ENCODE results near the gene ADARB2. TPM values are rescaled to one million over a fixed set of nuclear protein-coding genes. Genes with fewer than 3 reads are reported as not detected.
"Not testable (repeated sequence)": the region's sequence is repeated elsewhere in the genome, so short reads cannot be mapped to it uniquely, and the experiment has no call there.

The ADARB2 gene
- total RNA-seq, 2 experiments from 2014 or later = 0.17 to 0.30 TPM

- H3K27me3 Mint-ChIP-seq = peaks cover 21% of the 10 kb centered on the region
- no peak overlapping the region for H3K4me3 Mint-ChIP-seq
- no peaks in the 10 kb centered on the region for H3K36me3 Mint-ChIP-seq (ENCODE audit: low read depth)
- H3K27ac Mint-ChIP-seq = no peak overlapping the region
- no peaks in the 10 kb centered on the region for H3K9me3 Mint-ChIP-seq
- CTCF ChIA-PET = no interaction called here
- POLR2A ChIA-PET = no interaction called here
- peaks cover 6% of the 10 kb centered on the region for H3K4me1 Mint-ChIP-seq
- DNase-seq = peak; percentile 67
These were observed 316.5 kb downstream of the ADARB2 start for GRCh38 chr10:1420661-1421362.

GRCh38 chr10:1419796-1420610, 317.3 kb downstream of the ADARB2 start:
- no peak overlapping the region for H3K4me3 Mint-ChIP-seq
- no peaks in the 10 kb centered on the region for H3K9me3 Mint-ChIP-seq
- H3K27me3 Mint-ChIP-seq = peaks cover 18% of the 10 kb centered on the region
- H3K27ac Mint-ChIP-seq = no peak overlapping the region
- CTCF ChIA-PET = no interaction called here
- peaks cover 6% of the 10 kb centered on the region for H3K4me1 Mint-ChIP-seq
- H3K36me3 Mint-ChIP-seq (ENCODE audit: low read depth) = no peaks in the 10 kb centered on the region
- no peak for DNase-seq
- POLR2A ChIA-PET = no interaction called here

DNA sequence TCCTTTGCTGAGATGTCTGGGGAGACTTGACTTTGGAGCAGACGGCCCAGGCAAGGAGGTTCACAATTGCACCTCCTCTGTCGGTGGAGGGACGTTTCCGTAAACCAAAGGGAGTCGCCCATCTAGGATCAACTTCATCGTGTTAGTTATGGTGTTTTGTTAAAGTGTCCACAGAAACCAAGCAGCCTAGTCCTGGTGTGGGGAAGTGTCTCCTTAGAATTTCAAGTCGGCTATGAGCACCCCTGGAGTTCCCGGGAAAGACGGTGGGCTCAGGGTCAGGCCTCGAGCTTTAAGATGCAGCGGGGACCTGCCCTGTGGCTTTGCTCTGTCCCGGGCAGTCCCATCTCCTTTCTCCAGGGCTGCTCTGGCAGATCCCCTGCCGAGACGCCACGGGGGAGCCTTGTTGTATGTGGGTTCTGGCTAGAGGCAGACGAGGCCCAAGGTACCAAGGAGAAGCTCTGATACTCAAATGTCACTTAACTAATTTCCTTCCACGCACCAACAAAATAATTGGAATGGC, 319.2 kb downstream of the ADARB2 start:
- Mint-ChIP-seq H3K27me3 (peaks cover 19% of the 10 kb centered on the region), H3K4me3 (no peak overlapping the region), H3K4me1 (peaks cover 6% of the 10 kb centered on the region), H3K27ac (no peak overlapping the region), H3K36me3 (ENCODE audit: low read depth) (no peaks in the 10 kb centered on the region), H3K9me3 (no peaks in the 10 kb centered on the region)
- ChIA-PET CTCF (no interaction called here), POLR2A (no interaction called here)
- DNase-seq = no peak

DNA sequence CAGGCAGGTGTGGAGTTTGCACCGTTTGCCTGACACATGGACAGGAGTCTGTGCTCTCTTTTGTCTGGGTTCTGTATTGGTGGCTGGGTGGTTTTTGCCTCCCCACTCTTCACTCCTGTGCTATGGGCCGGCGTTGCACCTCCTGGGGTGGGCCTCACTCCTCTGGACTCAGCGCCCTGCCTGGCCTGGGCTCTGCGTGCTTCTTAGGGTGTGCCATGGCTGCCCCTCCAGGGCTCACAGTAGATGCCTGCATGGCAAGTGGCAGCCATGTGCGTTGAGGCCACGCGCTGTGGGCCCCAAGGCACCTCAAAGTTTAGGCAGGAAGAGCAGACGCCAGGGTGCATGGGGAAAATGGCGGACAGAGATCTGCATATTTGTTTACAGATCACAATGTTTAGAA, 319.8 kb downstream of the ADARB2 start:
- POLR2A ChIA-PET = no interaction called here
- Mint-ChIP-seq H3K4me3 (no peak overlapping the region), H3K27me3 (peaks cover 24% of the 10 kb centered on the region), H3K27ac (no peak overlapping the region), H3K9me3 (no peaks in the 10 kb centered on the region), H3K4me1 (peaks cover 6% of the 10 kb centered on the region), H3K36me3 (ENCODE audit: low read depth) (no peaks in the 10 kb centered on the region)
- no peak for DNase-seq
- CTCF ChIA-PET = no interaction called here

- Mint-ChIP-seq H3K4me1 (peaks cover 6% of the 10 kb centered on the region), H3K27ac (no peak overlapping the region), H3K27me3 (peaks cover 24% of the 10 kb centered on the region), H3K4me3 (no peak overlapping the region), H3K36me3 (ENCODE audit: low read depth) (no peaks in the 10 kb centered on the region), H3K9me3 (no peaks in the 10 kb centered on the region)
- CTCF ChIA-PET = no interaction called here
- no peak for DNase-seq
- POLR2A ChIA-PET = no interaction called here
These were observed 320.8 kb downstream of the ADARB2 start for GRCh38 chr10:1416456-1417037.

DNA sequence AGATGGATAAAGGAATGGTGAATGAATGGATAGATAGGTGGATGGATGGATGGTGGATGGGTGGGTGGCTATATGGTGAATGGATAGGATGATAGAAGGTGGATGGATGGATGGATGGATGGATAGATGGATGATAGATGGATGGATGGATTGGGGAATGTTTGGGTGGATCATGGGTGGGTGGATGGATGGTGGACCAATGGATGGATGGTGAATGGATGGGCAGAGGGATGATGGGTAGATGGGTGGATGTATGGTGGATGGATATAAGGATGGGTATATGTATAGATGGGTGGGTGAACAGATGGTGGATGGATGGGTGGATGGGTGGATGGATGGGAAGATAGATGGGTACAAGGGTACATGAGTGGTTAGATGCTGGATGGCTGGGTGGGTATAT, 322.4 kb downstream of the ADARB2 start:
- no peaks in the 10 kb centered on the region for H3K36me3 Mint-ChIP-seq (ENCODE audit: low read depth)
- no peaks in the 10 kb centered on the region for H3K9me3 Mint-ChIP-seq
- no peak overlapping the region for H3K27ac Mint-ChIP-seq
- no peak overlapping the region for H3K4me3 Mint-ChIP-seq
- ChIA-PET POLR2A (no interaction called here), CTCF (no interaction called here)
- peaks cover 10% of the 10 kb centered on the region for H3K27me3 Mint-ChIP-seq
- no peak for DNase-seq
- H3K4me1 Mint-ChIP-seq = no peaks in the 10 kb centered on the region

- H3K4me1 Mint-ChIP-seq, CTCF ChIA-PET: not testable (repeated sequence)
These were observed 323.0 kb downstream of the ADARB2 start for GRCh38 chr10:1414346-1414745.

GRCh38 chr10:1413823-1414222, 323.5 kb downstream of the ADARB2 start:
- Mint-ChIP-seq H3K27me3 (peaks cover 8% of the 10 kb centered on the region), H3K36me3 (ENCODE audit: low read depth) (no peaks in the 10 kb centered on the region), H3K9me3 (no peaks in the 10 kb centered on the region), H3K4me1 (no peaks in the 10 kb centered on the region), H3K27ac (no peak overlapping the region), H3K4me3 (no peak overlapping the region)
- DNase-seq = no peak
- ChIA-PET POLR2A (no interaction called here), CTCF (no interaction called here)

More at GRCh38 chr10:1414346-1414745, 323.0 kb downstream of the ADARB2 start:
- H3K4me3 Mint-ChIP-seq; H3K36me3 Mint-ChIP-seq (ENCODE audit: low read depth); H3K27ac Mint-ChIP-seq; H3K9me3 Mint-ChIP-seq; H3K27me3 Mint-ChIP-seq; POLR2A ChIA-PET; DNase-seq: not testable (repeated sequence)

GRCh38 chr10:1413256-1413655, 324.1 kb downstream of the ADARB2 start:
- Mint-ChIP-seq H3K27ac (no peak overlapping the region), H3K4me1 (no peaks in the 10 kb centered on the region), H3K36me3 (ENCODE audit: low read depth) (no peaks in the 10 kb centered on the region), H3K4me3 (no peak overlapping the region), H3K9me3 (no peaks in the 10 kb centered on the region), H3K27me3 (peaks cover 8% of the 10 kb centered on the region)
- ChIA-PET POLR2A (no interaction called here), CTCF (no interaction called here)
- DNase-seq = no peak

DNA sequence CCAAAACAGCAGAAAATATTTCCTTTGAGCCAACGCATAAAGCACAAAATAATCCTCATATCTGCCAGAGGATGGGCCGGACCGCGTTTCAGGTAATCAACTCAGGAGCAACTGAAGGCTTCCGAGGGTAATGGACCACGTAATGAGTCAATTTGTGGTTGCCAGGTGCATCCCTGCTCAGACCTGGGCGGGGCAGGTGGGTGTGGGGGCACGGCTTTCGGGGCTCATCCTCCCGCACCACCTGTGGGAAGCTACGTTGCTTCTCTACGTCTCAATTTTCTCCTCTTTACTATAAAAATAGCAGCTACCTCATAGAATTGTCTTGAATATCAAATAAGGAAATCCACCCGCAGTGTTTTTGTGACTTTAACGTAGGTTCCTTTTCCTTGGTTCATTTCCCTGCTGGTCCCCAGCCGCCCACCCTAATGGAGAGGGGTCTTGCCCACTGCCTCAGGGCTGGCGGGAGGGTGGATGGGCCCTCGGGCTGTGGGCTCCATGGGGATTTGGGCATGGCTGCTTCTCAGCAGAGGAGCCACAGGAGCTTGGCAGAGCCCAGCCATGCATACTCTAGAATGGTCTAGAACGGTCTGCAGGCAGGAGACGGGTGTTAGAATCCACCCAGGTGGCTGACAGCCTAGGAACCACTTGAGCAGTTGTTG, 324.7 kb downstream of the ADARB2 start:
- no peak overlapping the region for H3K27ac Mint-ChIP-seq
- peaks cover 8% of the 10 kb centered on the region for H3K27me3 Mint-ChIP-seq
- ChIA-PET POLR2A (no interaction called here), CTCF (no interaction called here)
- DNase-seq = no peak
- no peaks in the 10 kb centered on the region for H3K4me1 Mint-ChIP-seq
- H3K9me3 Mint-ChIP-seq = no peaks in the 10 kb centered on the region
- H3K36me3 Mint-ChIP-seq (ENCODE audit: low read depth) = no peaks in the 10 kb centered on the region
- no peak overlapping the region for H3K4me3 Mint-ChIP-seq

DNA sequence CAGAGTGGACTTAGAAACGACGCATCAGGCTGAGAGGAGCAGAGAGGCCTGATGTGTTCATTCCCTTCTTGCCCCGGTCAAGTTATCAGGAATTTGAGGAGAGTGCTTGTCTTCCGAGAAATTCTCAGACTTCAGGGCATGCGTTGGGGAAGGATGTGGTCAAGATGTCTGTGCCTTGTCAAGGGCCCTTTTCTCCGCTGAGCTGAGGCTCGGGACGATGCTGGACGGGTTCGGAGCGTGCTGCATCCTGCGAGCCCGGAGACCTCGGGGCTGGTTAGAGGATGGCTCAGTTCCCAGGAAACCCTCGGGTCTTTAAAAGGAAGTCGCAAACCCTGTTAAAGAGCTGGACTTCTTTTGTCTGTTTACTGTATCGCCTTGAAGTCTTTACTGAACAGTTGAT, 325.4 kb downstream of the ADARB2 start:
- CTCF ChIA-PET = no interaction called here
- DNase-seq = no peak

GRCh38 chr10:1411451-1411850, 325.9 kb downstream of the ADARB2 start:
- DNase-seq = no peak
- ChIA-PET POLR2A (no interaction called here), CTCF (no interaction called here)
- Mint-ChIP-seq H3K9me3 (no peaks in the 10 kb centered on the region), H3K27me3 (peaks cover 8% of the 10 kb centered on the region), H3K36me3 (ENCODE audit: low read depth) (no peaks in the 10 kb centered on the region), H3K4me3 (no peak overlapping the region), H3K4me1 (no peaks in the 10 kb centered on the region), H3K27ac (no peak overlapping the region)

More for the DNA sequence above, 325.4 kb downstream of the ADARB2 start:
- Mint-ChIP-seq H3K36me3 (ENCODE audit: low read depth) (no peaks in the 10 kb centered on the region), H3K27ac (no peak overlapping the region), H3K27me3 (peaks cover 8% of the 10 kb centered on the region), H3K4me3 (no peak overlapping the region), H3K4me1 (no peaks in the 10 kb centered on the region), H3K9me3 (no peaks in the 10 kb centered on the region)
- POLR2A ChIA-PET = no interaction called here

Measured in activated CD4-positive, alpha-beta T cell treated with anti-CD3 and anti-CD28 coated beads, Interleukin-2, amount 10 ng/mL, durations not matched to agents 7 days and 5 days (primary cell).